Measurements from ENCODE around the gene REELD1. TPM values are rescaled to one million over a fixed set of nuclear protein-coding genes. Genes with fewer than 3 reads are reported as not detected.

REELD1 gene
- total and polyA plus RNA-seq, 2 of the 4 experiments (the other 2 are of a cell fraction) = not detected

GRCh38 chr4:146245850-146246249 lies 31.5 kb downstream of the REELD1 start:
- ATAC-seq (ENCODE audit: low read depth) = no peak
- no peak for DNase-seq
- TF ChIP-seq ELK1 (IDR thresholded peaks at IDR 0.05; ENCODE audit: borderline replicate concordance, low read depth, low read length) (no peak), MAZ (IDR thresholded peaks at IDR 0.05; ENCODE audit: borderline replicate concordance, low read depth, low read length) (no peak), POLR2A (IDR thresholded peaks at IDR 0.05; ENCODE audit: low read depth, low read length) (no peak), BHLHE40 (IDR thresholded peaks at IDR 0.05; ENCODE audit: low read depth, low read length) (no peak), RCOR1 (IDR thresholded peaks at IDR 0.05; ENCODE audit: insufficient replicate concordance, low read length) (no peak), CHD1 (IDR thresholded peaks at IDR 0.05; ENCODE audit: low read depth, low read length) (no peak), RAD21 (IDR thresholded peaks at IDR 0.05; ENCODE audit: low read length) (no peak), NFE2L2 (IDR thresholded peaks at IDR 0.05; ENCODE audit: low read depth, low read length) (no peak), SMC3 (IDR thresholded peaks at IDR 0.05; ENCODE audit: low read depth, low read length) (no peak), RFX5 (IDR thresholded peaks at IDR 0.05; ENCODE audit: low read depth, low read length) (no peak), FOS (IDR thresholded peaks at IDR 0.05; ENCODE audit: low read depth, low read length) (no peak), CTCF (conservative IDR thresholded peaks at IDR 0.05; ENCODE audit: low read depth, low read length) (no peak), MXI1 (IDR thresholded peaks at IDR 0.05; ENCODE audit: borderline replicate concordance, low read depth, low read length) (no peak), USF2 (IDR thresholded peaks at IDR 0.05; ENCODE audit: low read depth, low read length) (no peak)
- H3K36me3 ChIP-seq (ENCODE audit: control insufficient read depth, insufficient read depth, low read length) = no peaks in the 10 kb centered on the region
- no peak overlapping the region for H3K56ac ChIP-seq (ENCODE audit: extremely low read depth, insufficient read depth, low read length)
- H3K18ac ChIP-seq (ENCODE audit: low read depth, low read length) = no peak overlapping the region
- H3K4me3 ChIP-seq (ENCODE audit: insufficient read depth, low read depth, low read length) = no peak overlapping the region
- no peak overlapping the region for H2BK120ac ChIP-seq (ENCODE audit: low read depth, low read length)
- H3K4me2 ChIP-seq (ENCODE audit: low read depth, low read length) = no peak overlapping the region
- CTCF ChIA-PET = no interaction called here
- no peak overlapping the region for H2BK5ac ChIP-seq (ENCODE audit: low read depth, low read length, poor library complexity, severe bottlenecking)
- no peaks in the 10 kb centered on the region for H3K27me3 ChIP-seq (ENCODE audit: control insufficient read depth, insufficient read depth, low read length)
- intact Hi-C loops (cut with micrococcal nuclease) = no loop called here
- no peaks in the 10 kb centered on the region for H3K79me1 ChIP-seq (ENCODE audit: low read depth in 1 of 2, low read length in 2 of 2)
- H3K4ac ChIP-seq (ENCODE audit: low read depth, low read length) = no peak overlapping the region
- no peak overlapping the region for H4K91ac ChIP-seq (ENCODE audit: insufficient read depth, low read depth, low read length)
- peaks cover 8% of the 10 kb centered on the region for H3K9me1 ChIP-seq (ENCODE audit: insufficient read depth, low read length)
- no CpG with 5 or more reads among the region's 4 CpGs for WGBS, 2 experiments (ENCODE audit: extremely low coverage in 2 of 2, insufficient read length in 1 of 2)
- no peak overlapping the region for H3K27ac ChIP-seq (ENCODE audit: insufficient read depth, low read length)
- no TSS peak for BruUV-seq (replicated peaks)
- no peak overlapping the region for H3K23ac ChIP-seq (ENCODE audit: low read depth, low read length)
- no peak overlapping the region for H2BK15ac ChIP-seq (ENCODE audit: low read depth, low read length)
- H3K4me1 ChIP-seq (ENCODE audit: control insufficient read depth, insufficient read depth, low read length) = peaks cover 11% of the 10 kb centered on the region
- H3K9me3 ChIP-seq (ENCODE audit: control insufficient read depth, insufficient read depth, low read length) = no peaks in the 10 kb centered on the region
- no peak overlapping the region for H2BK20ac ChIP-seq (ENCODE audit: low read depth, low read length)
- no peak overlapping the region for H2AK9ac ChIP-seq (replicated peaks; ENCODE audit: low read depth, low read length, poor library complexity)
- H2AFZ ChIP-seq (replicated peaks; ENCODE audit: low read length, poor library complexity) = no peak overlapping the region
- H3K14ac ChIP-seq (replicated peaks; ENCODE audit: low read depth, low read length) = no peak overlapping the region
- no peak overlapping the region; a peak in 1 of 4 replicates for H4K8ac ChIP-seq (ENCODE audit: low read depth in 2 of 2, low read length in 2 of 2)
- no peak overlapping the region for H3K9ac ChIP-seq (ENCODE audit: low read depth, low read length)
- POLR2A ChIA-PET (ENCODE audit: unreplicated experiment) = no interaction called here
- H4K20me1 ChIP-seq (ENCODE audit: insufficient read depth, low read length) = no peaks in the 10 kb centered on the region
- in situ Hi-C loops (cut with MboI; ENCODE audit: low sequenced_read_pairs) = no loop called here
- H2AK5ac ChIP-seq (ENCODE audit: low read depth, low read length) = no peak overlapping the region
- dilution Hi-C loops (cut with HindIII; ENCODE audit: low sequenced_read_pairs, unreplicated experiment) = no loop called here
- H4K5ac ChIP-seq (ENCODE audit: low read depth, low read length) = no peak overlapping the region

Measured in IMR-90 (cell line).